MM.1S (cell line): ENCODE results near the gene KDSR.

Experiments used
- DNase-seq: peaks from one replicate; pipeline ENCODE4 v3.0.0-alpha.2; 2015
- H2AFZ ChIP-seq: fragments of 300-600 bp; sonication (generic); 2 replicates; pipeline ENCODE4 v1.6.0; 2016; ENCODE audit warnings: antibody characterized with exemption, low read length
- H3F3A ChIP-seq: fragments of 300-600 bp; sonication (generic); 2 replicates; pipeline ENCODE4 v1.6.1; 2016; ENCODE audit warnings: mild to moderate bottlenecking, antibody characterized with exemption, low read length, moderate library complexity, mixed read lengths; ENCODE audit not compliant: insufficient read depth
- H3K27ac ChIP-seq: fragments of 300-600 bp; sonication (generic); 2 replicates; pipeline ENCODE4 v1.5.1; 2016; ENCODE audit warnings: mild to moderate bottlenecking, low read length
- H3K27me3 ChIP-seq: fragments of 300-600 bp; sonication (generic); replicated peaks from 2 replicates; pipeline ENCODE4 v1.6.0; 2016; ENCODE audit warnings: low read length; ENCODE audit not compliant: insufficient read depth
- H3K36me3 ChIP-seq: fragments of 300-600 bp; sonication (generic); replicated peaks from 2 replicates; pipeline ENCODE4 v1.6.1; 2016; ENCODE audit warnings: mild to moderate bottlenecking, low read length, mixed read lengths; ENCODE audit not compliant: insufficient read depth
- H3K4me1 ChIP-seq: fragments of 300-600 bp; sonication (generic); 2 replicates; pipeline ENCODE4 v1.6.1; 2016; ENCODE audit warnings: low read length, mixed read lengths
- H3K4me2 ChIP-seq: fragments of 300-600 bp; sonication (generic); 2 replicates; pipeline ENCODE4 v1.6.0; 2016; ENCODE audit warnings: low read depth, low read length
- H3K4me3 ChIP-seq: fragments of 300-600 bp; sonication (generic); 2 replicates; pipeline ENCODE4 v1.5.1; 2016; ENCODE audit warnings: low read length, mixed read lengths
- H3K79me2 ChIP-seq: fragments of 300-600 bp; sonication (generic); 2 replicates; pipeline ENCODE4 v1.6.1; 2016; ENCODE audit warnings: mixed run types, low read length, mixed read lengths
- H3K9ac ChIP-seq: fragments of 300-600 bp; sonication (generic); 2 replicates; pipeline ENCODE4 v1.6.1; 2016; ENCODE audit warnings: low read length, mixed read lengths
- H3K9me2 ChIP-seq: fragments of 300-600 bp; sonication (generic); replicated peaks from 2 replicates; pipeline ENCODE4 v1.6.1; 2016; ENCODE audit warnings: mild to moderate bottlenecking, low read length, mixed read lengths; ENCODE audit not compliant: insufficient read depth
- H3K9me3 ChIP-seq: fragments of 300-600 bp; sonication (generic); replicated peaks from 2 replicates; pipeline ENCODE4 v1.6.1; 2016; ENCODE audit warnings: mild to moderate bottlenecking, low read length, mixed read lengths; ENCODE audit not compliant: insufficient read depth
- H4K20me1 ChIP-seq: fragments of 300-600 bp; sonication (generic); 2 replicates; pipeline ENCODE4 v1.6.1; 2016; ENCODE audit warnings: mild to moderate bottlenecking, low read length, moderate library complexity, mixed read lengths; ENCODE audit not compliant: insufficient read depth
- CTCF ChIP-seq: fragments of 300-600 bp; sonication (generic); IDR thresholded peaks from 2 replicates; pipeline ENCODE4 v1.5.1; 2016; ENCODE audit warnings: antibody characterized with exemption, low read length, mixed read lengths
- EZH2 ChIP-seq: fragments of 300-600 bp; sonication (generic); optimal IDR thresholded peaks from 2 replicates; pipeline ENCODE3; 2017; ENCODE audit warnings: low read depth, mild to moderate bottlenecking, antibody characterized with exemption, low read length, mixed read lengths
- EZH2phosphoT487 ChIP-seq: fragments of 300-600 bp; sonication (generic); IDR thresholded peaks from 2 replicates; pipeline ENCODE4 v1.6.1; 2018; ENCODE audit warnings: antibody characterized with exemption, low read length

KDSR gene

DNA sequence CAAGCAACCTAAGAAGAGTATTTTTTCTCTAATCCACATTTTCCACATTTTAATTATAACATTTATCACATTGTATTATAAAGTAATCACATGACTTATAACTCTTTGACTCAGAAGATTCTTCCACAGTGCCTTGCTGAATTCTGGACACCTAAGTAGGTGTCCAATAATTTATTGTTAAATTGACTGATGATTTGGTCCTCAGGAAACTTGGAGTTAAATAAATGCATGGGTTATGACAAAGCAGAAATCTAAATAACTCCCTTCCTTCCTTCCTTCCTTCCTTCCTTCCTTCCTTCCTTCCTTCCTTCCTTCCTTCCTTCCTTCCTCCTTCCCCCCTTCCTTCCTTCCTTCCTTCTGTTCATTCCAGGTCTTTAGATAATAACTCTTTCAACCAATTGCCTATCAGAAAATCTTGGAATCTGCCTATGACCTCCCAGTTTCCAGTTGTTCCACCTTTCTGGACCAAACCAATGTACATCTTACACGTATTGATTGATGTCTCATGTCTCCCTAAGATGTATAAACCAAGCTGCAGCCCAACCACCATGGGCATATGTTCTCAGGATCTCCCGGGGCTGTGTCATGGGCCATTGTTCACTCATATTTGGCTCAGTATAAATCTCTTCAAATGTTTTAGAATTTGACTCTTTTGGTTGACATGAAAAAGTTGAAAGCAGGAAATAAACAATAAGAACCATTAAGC, 10.4 kb upstream of the KDSR start:
- H3K9me2 ChIP-seq = no peaks in the 10 kb centered on the region
- no peaks in the 10 kb centered on the region for H4K20me1 ChIP-seq
- no peak overlapping the region for H3K27ac ChIP-seq
- no peak for TF ChIP-seq CTCF
- no peak for TF ChIP-seq EZH2
- no peak for TF ChIP-seq EZH2phosphoT487
- H2AFZ ChIP-seq = no peak overlapping the region
- H3F3A ChIP-seq = no peaks in the 10 kb centered on the region
- no peaks in the 10 kb centered on the region for H3K79me2 ChIP-seq
- H3K27me3 ChIP-seq = no peaks in the 10 kb centered on the region
- no peak overlapping the region for H3K9ac ChIP-seq
- DNase-seq = no peak
- no peak overlapping the region for H3K4me3 ChIP-seq
- no peaks in the 10 kb centered on the region for H3K9me3 ChIP-seq
- H3K4me2 ChIP-seq = no peak overlapping the region
- H3K4me1 ChIP-seq = no peaks in the 10 kb centered on the region
- H3K36me3 ChIP-seq = no peaks in the 10 kb centered on the region

DNA sequence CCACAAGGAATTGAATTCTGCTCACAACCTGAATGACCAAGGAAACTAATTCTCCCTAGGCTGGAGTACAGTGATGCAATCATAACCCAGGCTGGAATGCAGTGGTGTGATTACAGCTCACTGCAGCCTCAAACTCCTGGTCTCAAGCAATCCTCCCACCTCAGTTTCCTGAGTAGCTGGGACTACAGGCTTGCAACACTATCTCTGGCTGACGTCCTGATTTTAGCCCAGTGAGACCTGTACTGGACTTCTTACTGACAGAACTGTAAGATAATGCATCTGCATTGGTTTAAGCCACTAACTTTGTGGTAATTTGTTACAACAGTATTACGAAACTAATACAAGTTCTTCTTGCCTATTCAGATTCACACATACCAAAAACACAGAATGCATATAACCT, 9.5 kb upstream of the KDSR start:
- Histone ChIP-seq H4K20me1 (no peaks in the 10 kb centered on the region), H3K36me3 (no peaks in the 10 kb centered on the region), H3F3A (no peaks in the 10 kb centered on the region), H3K27ac (no peak overlapping the region), H3K9me3 (no peaks in the 10 kb centered on the region), H3K79me2 (no peaks in the 10 kb centered on the region), H3K4me2 (no peak overlapping the region), H3K9ac (no peak overlapping the region), H3K4me3 (no peak overlapping the region), H3K27me3 (no peaks in the 10 kb centered on the region), H2AFZ (no peak overlapping the region), H3K9me2 (no peaks in the 10 kb centered on the region), H3K4me1 (no peaks in the 10 kb centered on the region)
- TF ChIP-seq EZH2phosphoT487 (no peak), CTCF (no peak), EZH2 (no peak)
- no peak for DNase-seq

GRCh38 chr18:63374540-63374939, 7.5 kb upstream of the KDSR start:
- no peaks in the 10 kb centered on the region for H3K9me3 ChIP-seq
- H4K20me1 ChIP-seq = no peaks in the 10 kb centered on the region
- no peaks in the 10 kb centered on the region for H3K4me1 ChIP-seq
- no peaks in the 10 kb centered on the region for H3K79me2 ChIP-seq
- no peak overlapping the region for H3K4me2 ChIP-seq
- H3K9ac ChIP-seq = no peak overlapping the region
- no peak overlapping the region for H3K27ac ChIP-seq
- no peak overlapping the region for H2AFZ ChIP-seq
- H3K27me3 ChIP-seq = no peaks in the 10 kb centered on the region
- H3K36me3 ChIP-seq = no peaks in the 10 kb centered on the region
- H3K9me2 ChIP-seq = no peaks in the 10 kb centered on the region
- DNase-seq = no peak
- H3F3A ChIP-seq = no peaks in the 10 kb centered on the region
- TF ChIP-seq EZH2 (no peak), CTCF (no peak), EZH2phosphoT487 (no peak)
- H3K4me3 ChIP-seq = no peak overlapping the region
